ENCODE results near the gene CZIB.
"Not testable (repeated sequence)": the region's sequence is repeated elsewhere in the genome, so short reads cannot be mapped to it uniquely, and the experiment has no call there.

The CZIB gene

DNA sequence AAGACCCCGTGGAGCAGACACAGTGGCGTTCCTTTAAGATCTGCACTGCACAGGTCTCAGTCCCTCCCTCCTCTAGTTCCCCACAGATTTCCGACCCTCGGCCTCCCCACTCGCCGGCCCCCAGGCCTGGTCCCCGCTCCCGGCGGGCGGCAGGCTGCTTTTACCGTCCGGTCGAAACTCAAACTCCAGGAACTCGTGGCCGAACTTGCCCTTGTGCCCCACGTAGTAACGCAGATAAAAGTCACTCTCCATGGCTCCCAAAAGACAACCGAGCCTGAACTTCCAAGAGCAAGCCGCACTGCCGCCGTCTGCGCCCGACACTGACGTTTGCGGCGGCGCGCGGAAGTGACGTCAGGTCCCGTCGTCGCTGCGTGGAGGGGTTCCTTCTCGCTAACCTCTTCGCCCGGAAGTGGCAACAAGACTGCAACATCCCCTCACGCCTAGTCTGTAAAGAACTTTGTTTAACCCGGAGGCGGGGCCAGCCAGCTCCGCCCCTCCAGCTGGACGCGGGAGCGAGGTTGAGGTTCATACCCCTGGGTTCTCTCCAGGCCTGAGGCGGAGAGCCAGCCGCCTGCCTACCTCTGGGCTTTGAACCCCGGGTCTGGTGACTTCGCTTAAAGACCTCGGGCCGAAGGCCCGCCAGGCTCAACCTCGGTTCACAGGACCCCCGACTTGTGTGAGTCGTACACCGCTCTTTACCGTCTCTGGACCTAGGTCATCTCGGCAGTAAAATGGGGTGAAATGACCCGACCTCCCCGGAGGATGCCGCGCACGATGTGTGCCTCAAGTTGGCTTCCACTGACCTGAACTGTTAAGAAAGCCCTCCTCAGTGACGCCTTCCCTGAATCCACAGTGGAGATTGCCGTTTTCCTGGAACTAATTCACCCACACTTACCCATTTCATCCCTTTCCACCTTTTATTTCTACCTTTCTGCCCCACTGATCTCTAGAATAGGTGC, 18.0 kb upstream of the CZIB start, which contains the start of gene MAGOH:
MAGOH (minus strand) TSS at position 322 of the 959 bp plus-strand sequence; CDS start at position 252, 70 bp downstream.
- peak; percentile 94 for DNase-seq (ENCODE audit: low spot score)

DNA sequence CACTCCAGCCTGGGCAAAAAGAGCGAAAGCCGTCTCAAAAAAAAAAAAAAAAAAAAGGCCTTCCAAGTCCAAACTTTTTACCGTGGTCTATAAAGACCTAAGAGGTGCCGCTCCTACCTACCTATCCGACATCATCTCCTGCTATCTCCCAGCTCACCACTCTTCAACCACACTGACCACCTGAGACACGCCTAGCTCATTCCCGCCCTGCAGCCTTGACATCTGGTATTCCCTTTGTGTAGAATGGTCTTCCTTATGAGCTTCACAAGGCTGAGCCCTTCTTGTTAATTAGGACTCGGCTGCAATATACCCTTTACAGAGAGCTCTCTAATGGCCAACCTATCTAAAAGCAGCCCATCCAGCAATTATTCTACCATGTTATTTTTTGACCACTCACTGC, 17.2 kb upstream of the CZIB start:
- no peak for DNase-seq (ENCODE audit: low spot score)

DNA sequence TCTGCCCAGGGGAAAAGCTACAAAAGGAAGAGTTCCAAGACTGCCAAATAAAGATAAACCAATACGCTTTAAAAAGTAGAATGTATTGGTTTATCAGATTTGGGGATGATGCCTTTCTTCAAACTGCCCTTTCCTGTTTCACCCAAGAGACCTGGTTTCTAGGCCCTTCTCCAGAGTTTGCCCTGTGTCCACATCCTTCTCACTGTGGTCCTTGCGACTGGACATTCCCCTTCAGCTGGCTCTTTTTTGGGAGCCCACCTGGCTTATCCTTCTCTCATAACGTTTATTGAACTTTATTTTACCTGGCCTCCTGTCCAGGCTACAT, 490 bp upstream of the CZIB start:
- DNase-seq (ENCODE audit: low spot score), result no peak

DNA sequence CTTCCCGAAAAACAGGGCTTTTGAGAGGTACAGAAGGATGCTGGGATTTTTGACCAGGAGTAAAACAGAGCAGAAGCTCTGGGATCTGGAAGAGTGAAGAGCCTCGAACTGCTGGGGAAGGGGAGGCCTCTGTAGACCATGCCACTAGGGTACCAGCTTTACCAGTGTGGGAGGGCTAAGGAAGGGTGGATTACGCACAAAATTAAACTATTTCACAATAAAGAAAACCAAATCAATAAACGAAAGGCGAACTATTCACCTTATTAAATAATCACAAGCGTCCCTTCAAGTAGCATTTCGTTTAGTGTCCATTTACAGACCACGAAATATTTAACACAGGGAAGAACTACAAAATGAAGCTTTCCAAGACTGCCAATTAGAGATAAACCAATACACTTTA, 723 bp downstream of the CZIB start:
- peak; percentile 19 for DNase-seq (ENCODE audit: low spot score)

DNA sequence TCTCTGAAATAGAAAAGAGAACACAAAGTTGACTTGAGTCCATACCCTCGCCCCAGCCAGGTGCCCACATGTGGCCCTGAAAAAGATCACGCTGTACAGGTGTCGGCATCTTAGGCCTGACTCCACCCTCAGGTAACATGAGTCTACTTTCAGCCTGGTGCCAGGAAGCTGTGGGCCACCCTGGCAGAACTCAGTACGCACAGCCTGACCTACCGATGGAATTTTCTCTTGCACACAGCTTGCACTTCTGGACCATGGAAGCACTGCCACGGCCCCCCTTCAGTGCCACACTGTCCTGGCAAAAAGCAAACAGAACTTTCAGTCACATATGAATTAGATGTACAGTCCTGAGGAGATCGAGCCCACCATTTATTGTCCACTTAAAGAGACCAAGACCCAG, 2.2 kb downstream of the CZIB start:
- DNase-seq (ENCODE audit: low spot score), result no peak

DNA sequence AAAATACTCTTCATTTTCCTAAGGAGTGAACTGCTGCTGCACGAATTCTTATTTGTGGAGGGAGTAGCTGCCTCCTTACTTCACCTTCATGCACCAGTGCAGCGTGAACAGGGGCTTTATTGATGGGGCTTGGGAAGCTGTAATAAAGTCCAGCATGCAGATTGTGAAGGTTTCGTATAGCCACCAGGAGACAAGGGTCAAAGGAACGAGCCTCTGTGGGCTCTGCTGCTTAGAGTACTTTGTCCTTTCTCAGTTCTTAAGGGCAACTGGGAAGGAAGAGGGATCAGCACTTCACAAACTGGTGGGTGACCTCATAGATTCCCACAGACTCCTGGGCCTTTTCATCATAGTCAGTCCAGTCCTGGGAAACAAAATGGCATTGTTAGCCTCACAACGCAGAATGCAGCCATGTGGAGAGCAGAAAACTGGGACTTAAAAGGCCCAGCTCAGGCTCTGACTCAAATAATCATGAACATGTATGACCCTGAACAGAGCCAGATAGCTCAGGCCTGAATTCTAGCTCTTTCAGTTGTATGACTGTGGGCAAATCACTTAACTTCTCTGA, 6.0 kb downstream of the CZIB start:
- DNase-seq (ENCODE audit: low spot score), result no peak

DNA sequence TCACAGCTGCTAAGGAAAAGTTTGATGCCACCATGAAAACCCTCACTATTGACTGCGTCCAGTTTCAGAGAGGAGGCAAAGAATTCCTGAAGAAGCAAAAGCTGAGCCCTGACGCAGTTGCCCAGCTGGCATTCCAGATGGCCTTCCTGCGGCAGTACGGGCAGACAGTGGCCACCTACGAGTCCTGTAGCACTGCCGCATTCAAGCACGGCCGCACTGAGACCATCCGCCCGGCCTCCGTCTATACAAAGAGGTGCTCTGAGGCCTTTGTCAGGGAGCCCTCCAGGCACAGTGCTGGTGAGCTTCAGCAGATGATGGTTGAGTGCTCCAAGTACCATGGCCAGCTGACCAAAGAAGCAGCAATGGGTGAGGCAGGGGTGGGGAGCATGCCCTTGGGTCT, 9.5 kb downstream of the CZIB start:
- DNase-seq (ENCODE audit: low spot score), result no peak

DNA sequence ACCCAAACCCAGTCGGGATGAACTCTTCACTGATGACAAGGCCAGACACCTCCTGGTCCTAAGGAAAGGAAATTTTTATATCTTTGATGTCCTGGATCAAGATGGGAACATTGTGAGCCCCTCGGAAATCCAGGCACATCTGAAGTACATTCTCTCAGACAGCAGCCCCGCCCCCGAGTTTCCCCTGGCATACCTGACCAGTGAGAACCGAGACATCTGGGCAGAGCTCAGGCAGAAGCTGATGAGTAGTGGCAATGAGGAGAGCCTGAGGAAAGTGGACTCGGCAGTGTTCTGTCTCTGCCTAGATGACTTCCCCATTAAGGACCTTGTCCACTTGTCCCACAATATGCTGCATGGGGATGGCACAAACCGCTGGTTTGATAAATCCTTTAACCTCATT, 10.1 kb downstream of the CZIB start:
- DNase-seq (ENCODE audit: low spot score), result no peak

DNA sequence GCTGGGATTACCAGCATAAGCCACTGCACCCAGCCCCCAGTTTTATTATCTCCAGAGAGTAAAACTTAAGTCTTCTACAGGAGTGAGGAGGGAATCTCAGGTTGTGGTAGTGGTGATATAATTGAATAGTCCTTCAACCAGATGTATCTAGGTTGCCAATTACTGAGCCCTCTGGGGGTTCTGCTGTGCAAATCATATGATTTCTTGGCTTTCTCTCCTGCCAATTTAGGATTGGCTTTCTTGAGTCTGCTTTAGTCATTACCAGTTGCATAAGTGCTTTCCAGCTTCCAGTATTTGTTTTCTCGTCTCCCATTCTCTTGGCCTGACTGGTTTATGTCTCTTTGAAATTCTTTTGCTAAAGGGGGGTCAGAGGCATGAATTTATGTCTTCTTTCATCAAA, 12.7 kb downstream of the CZIB start:
- DNase-seq (ENCODE audit: low spot score), result no peak

DNA sequence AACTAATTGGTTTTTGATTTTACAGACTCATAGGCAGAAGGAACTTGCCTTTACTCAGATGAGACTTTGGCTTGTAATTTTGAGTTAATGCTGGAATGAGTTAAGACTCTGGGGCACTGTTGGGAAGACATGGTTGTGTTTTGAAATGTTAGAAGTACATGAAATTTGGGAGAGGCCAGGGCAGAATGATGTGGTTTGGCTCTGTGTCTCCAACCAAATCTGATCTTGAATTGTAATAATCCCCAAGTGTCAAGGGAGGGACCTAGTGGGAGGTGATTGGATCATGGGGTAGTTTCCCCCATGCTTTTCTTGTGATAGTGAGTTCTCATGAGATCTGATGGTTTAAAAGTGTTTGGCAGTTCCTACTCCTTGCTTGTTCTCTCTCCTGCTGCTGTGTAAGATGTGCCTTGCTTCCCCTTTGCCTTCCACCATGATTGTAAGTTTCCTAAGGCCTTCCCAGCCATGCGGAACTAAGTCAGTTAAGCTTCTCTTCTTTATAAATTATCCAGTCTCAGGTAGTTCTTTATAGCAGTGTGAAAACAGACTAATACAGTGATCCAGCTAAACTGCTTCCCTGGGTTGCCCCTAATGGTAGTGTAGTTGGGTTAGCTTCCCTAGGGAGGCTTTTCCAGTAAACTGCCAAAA, 13.6 kb downstream of the CZIB start:
- no peak for DNase-seq (ENCODE audit: low spot score)

DNA sequence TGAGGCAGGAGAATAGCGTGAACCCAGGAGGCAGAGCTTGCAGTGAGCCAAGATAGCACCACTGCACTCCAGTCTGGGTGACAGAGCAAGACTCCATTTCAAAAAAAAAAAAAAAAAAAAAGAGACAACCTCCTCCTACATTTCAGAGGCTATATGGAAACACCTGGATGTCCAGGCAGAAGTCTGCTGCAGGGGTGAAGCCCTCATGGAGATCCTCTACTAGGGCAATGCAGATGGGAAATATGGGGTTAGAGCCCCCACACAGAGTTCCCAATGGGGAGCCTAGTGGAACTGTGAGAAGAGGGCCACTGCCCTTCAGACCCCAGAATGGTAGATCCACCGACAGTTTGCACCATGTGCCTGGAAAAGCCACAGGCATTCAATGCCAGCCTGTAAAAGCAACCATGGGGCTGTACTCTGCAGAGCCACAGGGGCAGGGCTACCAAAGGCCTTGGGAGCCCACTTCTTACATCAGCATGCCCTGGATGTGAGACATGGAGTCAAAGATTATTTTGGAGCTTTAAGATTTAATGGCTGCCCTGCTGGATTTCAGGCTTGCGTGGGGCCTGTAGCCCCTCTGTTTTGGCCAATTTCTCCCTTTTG, 14.2 kb downstream of the CZIB start:
- not testable (repeated sequence) for DNase-seq (ENCODE audit: low spot score)

DNA sequence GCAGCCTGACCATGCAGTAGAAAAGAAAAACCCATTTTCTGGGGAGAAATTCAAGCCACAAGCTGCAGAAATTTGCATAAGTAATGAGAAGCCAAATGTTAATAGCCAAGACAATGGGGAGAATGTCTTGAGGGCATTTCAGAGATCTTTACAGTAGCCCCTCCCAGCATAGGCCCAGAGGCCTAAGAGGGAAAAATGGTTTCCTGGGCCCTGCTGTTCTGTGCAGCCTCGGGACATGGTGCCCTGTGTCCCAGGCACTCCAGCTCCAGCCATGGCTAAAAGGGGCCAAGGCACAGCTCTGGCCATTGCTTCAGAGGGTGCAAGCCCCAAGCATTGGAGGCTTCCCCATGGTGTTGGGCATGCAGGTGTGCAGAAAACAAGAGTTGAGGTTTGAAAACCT, 14.9 kb downstream of the CZIB start:
- DNase-seq (ENCODE audit: low spot score), result not testable (repeated sequence)

DNA sequence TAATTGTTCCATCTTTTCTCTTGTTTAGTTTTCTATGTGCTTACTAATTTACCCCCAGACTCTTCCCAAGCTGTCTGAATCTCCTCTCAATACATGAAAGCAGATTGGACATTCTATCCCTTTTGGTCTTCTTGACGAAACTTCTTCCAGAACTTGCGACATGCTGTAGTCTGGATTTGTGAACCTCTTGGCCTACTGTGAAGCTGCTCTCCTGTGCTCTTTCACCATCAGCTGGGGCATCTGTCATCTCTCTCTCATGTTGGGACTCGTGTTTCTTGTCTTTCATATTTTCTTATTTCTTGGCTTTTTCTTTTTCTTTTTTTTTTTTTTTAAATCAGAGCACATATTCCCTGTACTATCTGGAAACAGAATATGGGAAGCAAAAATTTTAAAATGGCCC, 17.0 kb downstream of the CZIB start:
- DNase-seq (ENCODE audit: low spot score), result no peak

DNA sequence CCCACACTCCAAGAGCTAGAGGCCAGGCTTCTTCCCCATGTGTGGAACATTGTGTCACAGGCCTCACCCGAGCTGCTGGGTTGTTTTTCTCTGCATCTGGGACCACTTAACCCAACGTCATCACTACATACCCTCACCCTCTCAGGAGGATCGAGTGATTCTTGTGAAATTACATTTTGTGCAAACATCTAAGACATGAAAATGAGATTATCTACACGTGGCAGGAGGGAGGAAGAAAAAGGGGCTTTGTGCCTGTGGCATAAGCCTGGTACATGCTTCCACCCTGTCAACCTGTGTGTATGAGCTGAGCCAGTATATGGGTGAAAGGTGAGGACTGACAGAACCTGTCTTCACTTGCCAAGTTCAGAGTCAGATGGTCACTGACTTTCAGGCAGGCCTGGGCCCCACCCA, 22.2 kb downstream of the CZIB start:
- DNase-seq (ENCODE audit: low spot score), result no peak

DNA sequence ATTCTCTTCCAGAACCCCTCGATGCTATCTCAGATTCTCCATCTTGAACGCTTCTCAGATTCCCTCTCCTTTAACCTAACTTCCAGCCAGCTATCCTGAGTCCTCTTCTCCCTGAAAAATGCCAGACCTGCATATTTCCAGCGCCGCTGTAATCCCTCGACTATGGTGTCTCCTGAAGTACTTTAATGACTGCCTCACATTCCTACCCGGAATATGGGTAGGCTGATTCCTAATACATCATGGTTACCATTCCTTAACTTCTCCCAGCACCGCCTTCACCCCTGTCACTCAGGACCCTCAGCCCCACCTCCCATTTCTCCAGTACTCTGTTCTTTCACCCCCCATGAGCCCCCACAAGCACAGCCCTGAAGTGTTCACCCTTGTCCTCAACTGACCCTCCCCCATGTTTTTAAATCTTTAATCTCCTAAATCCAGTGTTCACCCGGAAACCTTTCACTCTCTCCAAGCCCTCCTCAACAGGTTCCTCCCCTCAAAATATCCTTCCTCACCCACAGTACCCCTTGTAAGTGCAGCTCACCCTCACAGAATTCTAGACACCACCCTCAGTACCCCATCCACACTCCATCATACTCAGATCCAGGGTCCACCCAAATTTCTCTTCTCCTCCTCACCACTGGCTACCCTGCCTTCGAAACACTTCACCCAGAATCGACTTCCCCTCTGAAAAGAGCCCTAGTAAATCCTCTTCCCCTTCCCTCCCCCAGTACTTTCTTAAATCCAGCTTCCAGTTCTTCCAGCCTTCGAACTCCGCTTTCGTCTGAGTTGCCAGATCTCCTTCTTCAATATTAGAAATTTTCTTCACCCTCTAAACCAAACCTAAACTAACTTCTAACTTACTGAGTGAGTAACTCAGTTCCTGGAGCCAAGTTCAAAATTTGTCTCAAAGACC, 22.9 kb downstream of the CZIB start:
- DNase-seq (ENCODE audit: low spot score), result no peak

DNA sequence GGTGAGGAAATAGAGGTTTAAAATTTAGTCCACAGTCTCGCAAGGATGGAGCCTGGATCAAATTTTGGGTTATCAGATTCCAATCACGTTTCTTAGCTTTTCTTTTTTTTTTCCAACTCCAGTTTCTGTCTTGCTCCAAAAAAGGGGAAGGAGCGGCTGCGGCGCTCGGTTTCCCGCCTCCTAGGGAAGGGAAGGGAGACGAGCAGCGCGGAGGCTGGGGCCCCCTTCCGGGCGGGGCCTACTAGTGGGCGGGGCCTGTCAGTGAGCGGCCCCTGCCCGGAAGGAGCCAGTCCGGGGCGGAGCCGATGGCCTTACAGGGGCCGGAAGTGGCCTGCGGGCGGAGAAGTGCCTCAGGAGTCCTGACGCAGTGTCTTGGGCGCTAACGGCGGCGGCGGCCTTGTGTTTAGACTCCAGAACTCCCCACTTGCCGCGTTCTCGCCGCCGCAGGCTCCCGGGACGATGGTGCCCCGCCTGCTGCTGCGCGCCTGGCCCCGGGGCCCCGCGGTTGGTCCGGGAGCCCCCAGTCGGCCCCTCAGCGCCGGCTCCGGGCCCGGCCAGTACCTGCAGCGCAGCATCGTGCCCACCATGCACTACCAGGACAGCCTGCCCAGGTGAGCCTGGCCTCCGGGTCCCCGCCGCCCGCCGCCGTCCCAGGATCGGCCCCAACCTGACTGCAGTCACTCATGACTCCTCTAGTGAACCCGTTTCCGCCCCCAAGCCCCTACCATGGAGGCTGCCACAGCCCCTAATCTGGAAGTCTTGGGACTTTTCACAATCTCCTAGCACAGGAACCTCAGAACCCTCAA, 23.7 kb downstream of the CZIB start, which contains the start of gene CPT2:
CPT2 (plus strand) TSS at position 340 of the 806 bp plus-strand sequence; CDS start at position 460, 120 bp downstream.
- DNase-seq (ENCODE audit: low spot score), result peak; percentile 95

DNA sequence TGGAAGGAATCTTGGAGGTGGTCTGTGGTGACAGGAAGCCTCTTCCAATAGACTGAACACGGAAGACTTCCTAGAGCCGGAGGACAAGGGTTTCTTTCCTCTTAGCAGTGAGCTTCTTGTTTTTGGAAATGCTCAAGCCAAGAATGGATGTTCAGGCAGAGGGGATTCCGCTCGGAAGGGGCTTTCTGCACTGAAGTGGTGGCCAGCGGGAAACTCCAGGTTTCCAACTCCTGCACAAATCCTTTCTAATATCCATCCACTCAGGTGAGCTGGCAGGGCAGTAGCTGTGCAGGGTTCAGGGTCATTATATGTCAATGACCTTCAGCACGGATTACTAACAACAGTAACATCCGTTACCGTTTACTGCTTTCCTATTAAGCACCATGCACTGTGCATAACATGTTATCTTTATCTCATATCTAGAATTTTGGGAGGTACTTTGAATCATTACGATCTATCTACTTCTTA, 24.4 kb downstream of the CZIB start:
- peak; percentile 28 for DNase-seq (ENCODE audit: low spot score)

DNA sequence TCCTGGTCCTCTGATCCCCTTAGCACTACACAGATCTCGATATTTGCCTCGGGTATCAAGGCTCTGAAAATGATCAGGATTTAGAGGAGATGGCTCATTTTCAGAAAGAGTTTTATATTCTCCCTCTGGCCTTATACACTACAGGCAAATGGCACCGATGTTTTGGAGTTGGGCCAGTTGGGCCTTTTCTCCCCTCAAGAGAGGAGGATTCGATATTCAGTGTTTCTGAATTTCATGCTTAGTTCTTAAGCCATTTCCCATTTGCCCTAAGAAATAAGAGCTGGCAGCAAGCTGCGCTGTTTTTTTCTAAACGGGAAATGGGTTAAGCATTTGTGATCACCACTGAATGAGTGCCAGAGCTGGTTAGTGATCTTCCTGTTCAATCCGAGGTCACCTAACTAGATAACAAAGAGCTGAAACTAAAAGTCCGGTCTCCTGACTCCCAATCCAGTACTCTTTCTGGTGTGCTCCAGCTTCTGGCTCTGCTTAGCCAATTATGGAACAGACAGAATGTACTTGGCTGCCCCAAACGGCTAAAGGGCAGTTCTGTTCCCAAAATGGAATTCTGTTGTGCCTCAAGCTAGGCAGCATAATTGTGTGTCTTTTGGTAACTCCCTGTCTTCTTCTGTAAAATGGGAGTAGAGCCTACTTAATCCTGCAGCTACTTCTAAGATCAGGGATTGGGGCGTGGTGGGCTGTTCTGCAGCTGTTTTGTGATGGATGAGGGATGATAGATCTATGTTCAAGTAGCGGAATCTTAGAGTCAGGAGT, 25.0 kb downstream of the CZIB start:
- DNase-seq (ENCODE audit: low spot score), result peak; percentile 48

DNA sequence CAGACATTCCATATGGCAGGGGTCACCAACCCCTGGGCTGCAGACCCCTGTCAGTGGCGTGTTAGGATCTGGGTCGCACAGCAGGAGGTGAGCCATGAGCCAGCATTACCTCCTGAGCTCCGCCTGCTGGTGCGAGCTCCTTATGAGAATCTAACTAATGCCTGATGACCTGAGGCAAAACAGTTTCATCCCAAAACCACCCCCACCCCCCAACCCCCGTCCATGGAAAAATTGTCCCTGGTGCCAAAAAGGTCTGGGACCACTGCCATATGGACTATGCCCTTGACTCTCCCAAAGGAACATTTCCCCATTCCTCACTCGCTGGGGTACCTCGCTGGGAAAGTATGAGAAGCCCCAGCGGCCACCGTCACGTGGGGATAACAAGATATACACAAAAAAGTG, 30.2 kb downstream of the CZIB start:
- DNase-seq (ENCODE audit: low spot score), result no peak

DNA sequence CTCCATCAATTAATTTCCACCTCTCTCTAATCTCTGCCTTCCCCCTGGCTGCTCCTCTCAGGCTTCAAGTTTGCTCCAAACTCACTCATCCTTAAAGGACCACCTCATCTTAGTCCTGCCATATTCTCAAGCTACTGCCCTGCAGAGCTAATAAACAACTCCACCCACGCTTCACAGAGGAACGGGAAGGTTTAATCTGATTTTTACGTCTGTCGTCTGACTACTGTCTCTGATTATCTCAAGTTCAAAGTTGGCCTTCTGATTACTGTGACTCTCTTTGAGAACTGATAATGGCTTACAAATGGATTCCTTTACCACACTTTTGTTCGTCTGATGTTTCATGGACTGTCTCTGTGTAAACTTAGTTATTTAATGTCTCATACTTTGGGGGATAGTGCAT, 31.4 kb downstream of the CZIB start:
- DNase-seq (ENCODE audit: low spot score), result no peak

Data from cerebellar cortex (tissue), 1 donor.